ENCODE results near the gene BCAR3.

DNA sequence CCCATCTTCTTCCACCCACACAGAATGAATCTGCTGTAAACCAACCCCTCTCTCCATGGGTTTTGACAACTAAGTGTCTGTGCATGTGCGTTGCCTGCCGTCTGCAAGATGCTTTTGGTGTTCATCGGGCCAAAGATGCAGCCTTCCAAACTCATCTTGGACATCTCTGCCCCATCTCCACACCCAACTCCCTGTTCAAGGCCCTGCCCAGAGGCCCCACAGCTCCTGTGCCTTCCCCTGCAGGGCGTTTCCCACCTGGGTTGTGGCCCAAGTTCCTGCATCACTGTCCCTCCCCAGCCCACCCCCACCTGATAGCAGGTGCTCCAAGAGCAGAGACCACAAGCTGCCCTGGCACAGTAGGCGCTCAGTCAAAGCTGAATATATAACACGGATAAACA is 103.2 kb downstream of the BCAR3 start:
- TF ChIP-seq YY1 (IDR thresholded peaks at IDR 0.05; ENCODE audit: low read depth) (no peak), TEAD4 (IDR thresholded peaks at IDR 0.05) (no peak), CREB1 (IDR thresholded peaks at IDR 0.05; ENCODE audit: low read depth) (no peak), TAF1 (IDR thresholded peaks at IDR 0.05; ENCODE audit: low read depth) (no peak), FOXM1 (IDR thresholded peaks at IDR 0.05; ENCODE audit: borderline replicate concordance, low read depth) (no peak), TCF12 (IDR thresholded peaks at IDR 0.05; ENCODE audit: low read depth) (no peak), EP300 (IDR thresholded peaks at IDR 0.05; ENCODE audit: borderline replicate concordance) (no peak), NFIC (IDR thresholded peaks at IDR 0.05) (no peak)
